D721Med (cell line): ENCODE data around the gene EVC.

Source experiments
- DNase-seq: peaks from one replicate; pipeline ENCODE4 v3.0.0; 2011; ENCODE audit warnings: low spot score; ENCODE audit not compliant: insufficient read length
- FAIRE-seq: peaks from 2 replicates; lab custom pipeline; 2011; peaks lifted over from hg19 to GRCh38; lab: Jason Lieb, UNC
- TF ChIP-seq, protein P1 (sequence below): IDR thresholded peaks from 2 replicates; pipeline ENCODE4 v1.5.1; 2012; ENCODE audit warnings: mild to moderate bottlenecking, control low read depth; ENCODE audit not compliant: insufficient read depth; ENCODE audit errors: missing control alignments

Gene EVC

DNA sequence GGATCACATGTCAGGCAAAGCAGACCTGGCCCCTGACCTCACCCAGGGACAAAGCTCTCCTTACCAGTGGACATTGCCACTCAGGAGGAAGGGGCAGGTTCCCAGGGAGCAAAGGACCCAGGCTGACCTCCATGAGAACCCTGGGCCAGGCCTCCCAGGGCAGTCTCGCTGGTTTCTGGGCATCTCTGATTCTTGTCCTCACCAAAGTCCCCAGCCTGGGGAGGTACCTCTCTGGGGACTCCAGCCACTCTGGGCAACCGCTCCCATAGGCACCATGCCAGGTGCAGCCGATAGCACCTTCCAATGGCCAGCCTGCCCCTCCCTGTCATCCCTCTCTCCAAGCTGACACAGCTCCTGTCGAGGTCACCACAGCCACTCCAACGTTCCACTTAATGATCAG, 10.5 kb upstream of the EVC start:
- FAIRE-seq (no peak), DNase-seq (no peak)
- TF ChIP-seq, protein P1, sequence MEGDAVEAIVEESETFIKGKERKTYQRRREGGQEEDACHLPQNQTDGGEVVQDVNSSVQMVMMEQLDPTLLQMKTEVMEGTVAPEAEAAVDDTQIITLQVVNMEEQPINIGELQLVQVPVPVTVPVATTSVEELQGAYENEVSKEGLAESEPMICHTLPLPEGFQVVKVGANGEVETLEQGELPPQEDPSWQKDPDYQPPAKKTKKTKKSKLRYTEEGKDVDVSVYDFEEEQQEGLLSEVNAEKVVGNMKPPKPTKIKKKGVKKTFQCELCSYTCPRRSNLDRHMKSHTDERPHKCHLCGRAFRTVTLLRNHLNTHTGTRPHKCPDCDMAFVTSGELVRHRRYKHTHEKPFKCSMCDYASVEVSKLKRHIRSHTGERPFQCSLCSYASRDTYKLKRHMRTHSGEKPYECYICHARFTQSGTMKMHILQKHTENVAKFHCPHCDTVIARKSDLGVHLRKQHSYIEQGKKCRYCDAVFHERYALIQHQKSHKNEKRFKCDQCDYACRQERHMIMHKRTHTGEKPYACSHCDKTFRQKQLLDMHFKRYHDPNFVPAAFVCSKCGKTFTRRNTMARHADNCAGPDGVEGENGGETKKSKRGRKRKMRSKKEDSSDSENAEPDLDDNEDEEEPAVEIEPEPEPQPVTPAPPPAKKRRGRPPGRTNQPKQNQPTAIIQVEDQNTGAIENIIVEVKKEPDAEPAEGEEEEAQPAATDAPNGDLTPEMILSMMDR = no peak

DNA sequence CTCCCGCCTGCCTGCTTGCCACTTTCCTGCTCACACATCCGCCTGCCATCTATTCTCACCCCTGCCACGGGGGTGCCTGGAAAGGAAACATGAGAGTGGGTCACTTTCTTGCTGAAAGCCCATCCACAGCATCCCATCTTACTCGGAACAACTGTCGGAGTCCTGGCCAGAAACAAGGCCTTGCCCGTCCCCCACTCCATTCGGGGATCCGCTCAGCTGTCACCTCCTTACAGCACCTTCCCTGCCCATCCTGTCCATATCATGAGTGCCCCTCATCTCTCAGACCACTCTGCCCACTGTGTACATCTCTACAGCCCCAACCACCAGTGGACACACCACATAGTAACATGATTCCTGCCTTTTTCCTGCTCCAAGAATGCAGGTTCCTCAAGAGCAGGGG, 9.0 kb upstream of the EVC start:
- TF ChIP-seq, protein P1 = no peak
- DNase-seq = no peak
- FAIRE-seq = no peak

DNA sequence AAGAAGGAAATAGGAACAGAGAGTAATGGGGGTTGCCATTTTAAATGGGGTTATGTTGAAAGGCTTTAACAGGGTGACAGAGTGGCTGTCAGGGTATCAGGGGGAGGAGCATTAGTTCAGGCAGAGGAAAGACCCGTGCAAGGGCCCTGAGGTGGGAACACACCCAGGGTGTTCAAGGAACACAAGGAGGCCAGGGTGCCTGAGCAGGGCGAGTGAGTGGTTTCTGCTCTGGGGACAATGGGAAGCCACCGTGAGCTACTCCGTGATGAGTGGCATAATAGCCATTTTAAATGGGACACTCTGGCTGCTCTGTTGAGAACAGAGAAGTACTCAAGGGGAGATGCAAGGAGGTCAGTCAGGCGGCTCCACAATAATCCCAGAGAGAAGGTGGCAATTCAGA, 7.2 kb upstream of the EVC start:
- TF ChIP-seq, protein P1 = no peak
- no peak for DNase-seq
- no peak for FAIRE-seq

DNA sequence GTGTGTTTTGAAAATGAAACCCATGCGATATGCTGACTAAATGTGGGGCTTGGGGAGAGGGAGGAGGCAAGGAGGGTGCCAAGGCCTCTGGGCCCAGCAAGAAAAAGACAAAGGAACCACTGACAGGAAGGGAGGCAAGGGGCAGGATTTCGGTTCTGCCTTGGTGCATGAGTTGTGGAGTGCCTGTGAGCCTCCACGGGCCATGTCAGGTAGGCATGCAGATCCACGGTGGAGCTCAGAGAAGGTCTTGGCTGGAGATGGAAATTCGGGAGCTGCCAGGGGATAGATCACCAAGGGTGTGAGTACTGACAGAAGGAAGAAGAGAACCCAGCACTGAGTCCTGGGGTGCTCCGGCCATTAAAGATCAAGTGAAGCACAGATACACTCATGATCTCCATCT, 6.7 kb upstream of the EVC start:
- FAIRE-seq (no peak), DNase-seq (no peak)
- TF ChIP-seq, protein P1 = no peak

DNA sequence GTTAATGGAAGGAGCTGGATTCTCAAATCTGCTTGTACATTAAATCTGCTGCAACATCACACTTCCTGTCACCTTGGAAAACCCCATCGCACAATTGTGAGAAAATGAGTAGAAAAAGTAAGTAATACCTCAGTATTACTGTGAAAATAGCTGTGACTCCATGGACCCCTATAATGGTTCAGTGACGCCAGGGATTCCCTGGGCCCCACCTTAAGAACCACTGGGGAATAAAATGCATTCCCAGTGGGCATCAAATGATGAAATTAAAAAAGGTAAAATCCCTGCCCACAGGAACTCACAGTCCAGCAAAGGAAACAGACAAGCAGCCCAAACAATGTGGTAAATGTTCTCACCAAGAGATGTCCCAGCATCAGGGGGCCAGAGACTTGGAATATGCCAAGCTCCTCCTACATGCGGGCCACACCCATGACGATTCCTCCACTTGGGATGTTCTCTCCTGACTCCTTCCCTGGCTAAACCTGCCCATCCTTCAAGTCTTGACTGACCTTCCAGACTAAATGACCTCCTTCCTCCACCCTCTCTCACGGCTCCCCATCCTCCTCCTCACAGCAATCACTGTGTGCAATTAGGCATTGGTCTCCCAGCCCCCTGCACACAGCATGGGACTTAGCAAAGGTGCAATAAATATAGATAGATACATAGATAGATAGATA, 5.2 kb upstream of the EVC start:
- TF ChIP-seq, protein P1 = no peak
- DNase-seq = no peak
- FAIRE-seq = no peak

GRCh38 chr4:5706486-5707290, 4.3 kb upstream of the EVC start:
- DNase-seq (no peak), FAIRE-seq (no peak)
- TF ChIP-seq, protein P1 = no peak

- FAIRE-seq (no peak), DNase-seq (no peak)
- TF ChIP-seq, protein P1 = no peak
Observed at GRCh38 chr4:5707366-5707765, 3.6 kb upstream of the EVC start.
